Measurements from ENCODE around the gene LRIT1. TPM values are rescaled to one million over a fixed set of nuclear protein-coding genes. Genes with fewer than 3 reads are reported as not detected.
A peak's percentile ranks its signal among the peaks of the same experiment; 100 is the strongest.

Gene LRIT1
- total and polyA plus RNA-seq, 7 experiments from 2014 or later: not detected

GRCh38 chr10:84270708-84271107, 29.4 kb upstream of the LRIT1 start:
- peaks cover 0 to 14% (median 3%) of the 10 kb centered on the region in 5 donors for H3K27me3 Mint-ChIP-seq
- no peaks in the 10 kb centered on the region for H3K9me3 Mint-ChIP-seq
- ATAC-seq (no peak), DNase-seq (no peak)
- Histone ChIP-seq H3K4me1 (ENCODE audit: control insufficient read depth in 2 of 2, insufficient read depth in 2 of 2, low read length in 2 of 2) (no peaks in the 10 kb centered on the region), H3K27me3 (ENCODE audit: control insufficient read depth in 2 of 2, insufficient read depth in 2 of 2, low read length in 2 of 2) (peaks cover 0 to 3% of the 10 kb centered on the region in 2 donors), H3K9me3 (ENCODE audit: control insufficient read depth in 2 of 3, low read length in 3 of 3) (no peaks in the 10 kb centered on the region), H3K36me3 (ENCODE audit: control insufficient read depth in 2 of 3, insufficient read depth in 3 of 3, low read length in 3 of 3) (no peaks in the 10 kb centered on the region), H3K27ac (ENCODE audit: low read depth, low read length) (no peak overlapping the region), H3K4me3 (ENCODE audit: low read length) (no peak overlapping the region)
- H3K4me3 Mint-ChIP-seq: no peak overlapping the region
- no peak overlapping the region for H3K27ac Mint-ChIP-seq
- POLR2A ChIA-PET: no interaction called here
- CTCF ChIA-PET: no interaction called here
- intact Hi-C loops (cut with micrococcal nuclease): no loop called here
- H3K36me3 Mint-ChIP-seq: no peaks in the 10 kb centered on the region
- peaks cover 4 to 15% (median 9%) of the 10 kb centered on the region in 7 donors for H3K4me1 Mint-ChIP-seq

DNA sequence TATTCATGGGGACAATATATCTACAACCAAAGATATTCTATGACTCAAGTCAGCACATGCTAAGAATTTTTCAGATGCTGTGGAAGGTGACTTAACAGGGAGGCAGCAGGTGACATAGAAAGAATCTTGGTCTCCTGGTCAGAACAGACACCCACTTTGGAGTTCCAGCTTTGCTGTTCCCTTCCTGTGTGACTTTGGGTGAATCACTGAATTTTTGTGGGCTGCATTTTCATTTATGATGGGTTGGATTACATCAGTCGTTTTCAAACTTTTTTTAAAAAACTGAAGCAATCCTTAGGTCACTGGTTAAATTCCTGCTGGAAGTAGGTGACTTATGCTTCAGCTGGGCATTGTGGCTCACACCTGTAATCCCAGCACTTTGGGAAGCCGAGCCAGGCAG, 28.4 kb upstream of the LRIT1 start:
- peaks cover 0 to 14% (median 4%) of the 10 kb centered on the region in 5 donors for H3K27me3 Mint-ChIP-seq
- no peak overlapping the region for H3K4me3 ChIP-seq (ENCODE audit: low read length)
- H3K27ac Mint-ChIP-seq: no peak overlapping the region
- DNase-seq: no peak
- no peaks in the 10 kb centered on the region for H3K36me3 Mint-ChIP-seq
- no peak overlapping the region for H3K27ac ChIP-seq (ENCODE audit: low read depth, low read length)
- H3K9me3 ChIP-seq (ENCODE audit: control insufficient read depth in 2 of 3, low read length in 3 of 3): no peaks in the 10 kb centered on the region
- no peak overlapping the region for H3K4me3 Mint-ChIP-seq
- peaks cover 0 to under 1% of the 10 kb centered on the region in 2 donors for H3K4me1 ChIP-seq (ENCODE audit: control insufficient read depth in 2 of 2, insufficient read depth in 2 of 2, low read length in 2 of 2)
- ATAC-seq: no peak
- peaks cover 4 to 16% (median 9%) of the 10 kb centered on the region in 7 donors for H3K4me1 Mint-ChIP-seq
- intact Hi-C loops (cut with micrococcal nuclease): loop anchor here in 1 of 2 donors (5.0 kb wide), 1 partner anchor 163 kb away; no protein-coding TSS in a partner anchor
- peaks cover 0 to 3% of the 10 kb centered on the region in 2 donors for H3K27me3 ChIP-seq (ENCODE audit: control insufficient read depth in 2 of 2, insufficient read depth in 2 of 2, low read length in 2 of 2)
- ChIA-PET CTCF (interaction anchor here (0.9 to 1.4 kb wide), 2 partner anchors 9 to 267 kb away, joined by 4 to 5 read pairs; no protein-coding TSS in a partner anchor), POLR2A (no interaction called here)
- H3K36me3 ChIP-seq (ENCODE audit: control insufficient read depth in 2 of 3, insufficient read depth in 3 of 3, low read length in 3 of 3): no peaks in the 10 kb centered on the region
- no peaks in the 10 kb centered on the region for H3K9me3 Mint-ChIP-seq

DNA sequence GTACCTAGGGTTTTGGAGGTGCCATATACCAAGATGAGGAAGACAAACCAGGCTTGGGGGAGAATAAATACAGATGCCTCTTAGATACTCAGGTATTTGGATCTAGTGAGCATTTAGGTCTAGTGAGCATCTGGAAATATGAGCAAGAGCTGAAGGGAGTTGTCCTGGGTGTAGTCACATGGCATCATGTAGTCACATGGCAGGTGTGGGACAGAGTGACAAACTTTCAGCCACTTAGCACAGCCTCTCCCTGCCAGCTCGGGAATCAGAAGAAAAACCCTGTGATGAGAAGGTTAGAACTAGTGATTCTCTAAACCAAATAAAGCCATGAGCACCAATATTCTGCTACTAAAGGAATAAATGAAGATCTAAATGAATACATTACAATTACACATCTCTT, 27.8 kb upstream of the LRIT1 start:
- peaks cover 4 to 20% (median 13%) of the 10 kb centered on the region in 7 donors for H3K4me1 Mint-ChIP-seq
- no peak overlapping the region for H3K27ac Mint-ChIP-seq
- CTCF ChIA-PET: interaction anchor here (0.6 to 1.4 kb wide), 2 partner anchors 23 to 268 kb away, joined by 3 to 5 read pairs; no protein-coding TSS in a partner anchor
- POLR2A ChIA-PET: no interaction called here
- H3K36me3 Mint-ChIP-seq: no peaks in the 10 kb centered on the region
- no peak overlapping the region for H3K4me3 ChIP-seq (ENCODE audit: low read length)
- H3K9me3 ChIP-seq (ENCODE audit: control insufficient read depth in 2 of 3, low read length in 3 of 3): no peaks in the 10 kb centered on the region
- peaks cover 0 to 3% of the 10 kb centered on the region in 2 donors for H3K4me1 ChIP-seq (ENCODE audit: control insufficient read depth in 2 of 2, insufficient read depth in 2 of 2, low read length in 2 of 2)
- no peaks in the 10 kb centered on the region for H3K9me3 Mint-ChIP-seq
- peaks cover 5 to 16% (median 9%) of the 10 kb centered on the region in 5 donors for H3K27me3 Mint-ChIP-seq
- peaks cover 0 to 3% of the 10 kb centered on the region in 2 donors for H3K27me3 ChIP-seq (ENCODE audit: control insufficient read depth in 2 of 2, insufficient read depth in 2 of 2, low read length in 2 of 2)
- H3K36me3 ChIP-seq (ENCODE audit: control insufficient read depth in 2 of 3, insufficient read depth in 3 of 3, low read length in 3 of 3): no peaks in the 10 kb centered on the region
- ATAC-seq (no peak), DNase-seq (no peak)
- no peak overlapping the region for H3K4me3 Mint-ChIP-seq
- H3K27ac ChIP-seq (ENCODE audit: low read depth, low read length): no peak overlapping the region
- intact Hi-C loops (cut with micrococcal nuclease): loop anchor here in 1 of 2 donors (5.0 kb wide), 1 partner anchor 163 kb away; no protein-coding TSS in a partner anchor

DNA sequence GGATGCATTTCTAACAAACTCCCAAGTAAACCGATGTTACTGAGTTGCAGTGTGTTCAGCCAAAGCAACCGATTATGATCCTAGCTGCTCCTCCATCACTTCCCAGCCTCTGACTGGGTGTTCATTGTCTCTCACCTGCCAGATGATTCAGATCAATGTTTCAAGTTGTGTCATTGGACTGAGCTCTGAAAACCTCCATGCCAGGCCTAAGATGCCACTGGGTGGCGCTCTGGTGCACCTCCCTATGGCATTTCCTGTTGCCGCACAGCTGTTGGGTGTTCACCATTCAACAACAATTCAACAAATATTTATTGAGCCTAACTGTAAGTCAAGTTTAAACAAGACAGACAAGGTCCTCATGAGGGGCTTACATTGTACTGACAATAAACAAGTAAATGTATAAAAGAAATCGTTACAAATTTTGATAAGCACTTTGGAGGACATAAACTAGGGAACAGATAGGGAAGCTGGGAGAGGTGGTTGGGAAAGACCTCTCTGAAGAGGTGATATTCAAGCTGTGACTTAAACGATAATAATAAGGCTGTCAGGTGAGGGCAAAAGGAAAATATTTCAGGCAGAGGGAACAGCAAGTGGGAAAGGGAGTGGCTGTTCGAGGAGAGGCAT, 26.3 kb upstream of the LRIT1 start:
- peak; percentile 18 to 72 (median 44) for DNase-seq
- peaks cover 4 to 20% (median 13%) of the 10 kb centered on the region in 7 donors for H3K4me1 Mint-ChIP-seq
- ChIA-PET CTCF (interaction anchor here (0.6 to 9.0 kb wide), 4 partner anchors 11 to 270 kb away, joined by 3 to 129 read pairs (median 4); no protein-coding TSS in a partner anchor), POLR2A (no interaction called here)
- Histone ChIP-seq H3K36me3 (ENCODE audit: control insufficient read depth in 2 of 3, insufficient read depth in 3 of 3, low read length in 3 of 3) (no peaks in the 10 kb centered on the region), H3K4me3 (ENCODE audit: low read length) (no peak overlapping the region), H3K9me3 (ENCODE audit: control insufficient read depth in 2 of 3, low read length in 3 of 3) (no peaks in the 10 kb centered on the region), H3K4me1 (ENCODE audit: control insufficient read depth in 2 of 2, insufficient read depth in 2 of 2, low read length in 2 of 2) (peaks cover 0 to 3% of the 10 kb centered on the region in 2 donors), H3K27ac (ENCODE audit: low read depth, low read length) (no peak overlapping the region), H3K27me3 (ENCODE audit: control insufficient read depth in 2 of 2, insufficient read depth in 2 of 2, low read length in 2 of 2) (no peaks in the 10 kb centered on the region)
- peak; percentile 76 for ATAC-seq
- no peaks in the 10 kb centered on the region for H3K9me3 Mint-ChIP-seq
- peak overlapping the region in 2 of 9 donors; percentile 9 to 19 for H3K27ac Mint-ChIP-seq
- no peak overlapping the region for H3K4me3 Mint-ChIP-seq
- H3K36me3 Mint-ChIP-seq: no peaks in the 10 kb centered on the region
- peaks cover 5 to 23% (median 19%) of the 10 kb centered on the region in 5 donors for H3K27me3 Mint-ChIP-seq
- intact Hi-C loops (cut with micrococcal nuclease): loop anchor here in 1 of 2 donors (1.0 to 5.0 kb wide), 2 partner anchors 62 to 165 kb away; no protein-coding TSS in a partner anchor

DNA sequence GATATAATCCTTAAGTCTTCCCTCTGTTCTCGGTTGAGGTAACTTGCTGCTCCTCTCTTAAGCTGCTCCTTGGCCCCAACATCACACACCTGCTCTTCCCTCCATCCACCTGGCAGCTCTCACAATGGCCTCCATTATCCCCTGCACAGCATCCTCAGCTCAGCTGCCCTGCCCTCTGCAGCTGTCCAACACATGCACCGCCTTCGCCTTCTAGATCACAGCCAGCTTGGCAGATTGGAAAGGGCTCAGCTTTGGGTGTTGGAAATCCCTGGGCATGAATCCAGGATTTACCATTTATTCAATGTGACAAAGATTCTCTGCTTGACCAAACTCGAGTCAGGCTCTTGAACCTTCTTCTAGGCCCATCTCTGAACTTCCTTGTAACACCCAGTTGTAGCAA, 24.1 kb upstream of the LRIT1 start:
- Mint-ChIP-seq H3K27ac (peak overlapping the region in 1 of 9 donors; percentile 37), H3K9me3 (no peaks in the 10 kb centered on the region), H3K4me3 (no peak overlapping the region), H3K4me1 (peaks cover 0 to 16% (median 8%) of the 10 kb centered on the region in 7 donors), H3K27me3 (peaks cover 10 to 34% (median 23%) of the 10 kb centered on the region in 5 donors), H3K36me3 (no peaks in the 10 kb centered on the region)
- ChIA-PET CTCF (interaction anchor here (1.4 to 9.0 kb wide), 3 partner anchors 85 to 272 kb away, joined by 5 to 129 read pairs (median 5); no protein-coding TSS in a partner anchor), POLR2A (no interaction called here)
- Histone ChIP-seq H3K4me1 (ENCODE audit: control insufficient read depth in 2 of 2, insufficient read depth in 2 of 2, low read length in 2 of 2) (peaks cover 0 to 3% of the 10 kb centered on the region in 2 donors), H3K27me3 (ENCODE audit: control insufficient read depth in 2 of 2, insufficient read depth in 2 of 2, low read length in 2 of 2) (no peaks in the 10 kb centered on the region), H3K36me3 (ENCODE audit: control insufficient read depth in 2 of 3, insufficient read depth in 3 of 3, low read length in 3 of 3) (no peaks in the 10 kb centered on the region), H3K27ac (ENCODE audit: low read depth, low read length) (no peak overlapping the region), H3K4me3 (ENCODE audit: low read length) (no peak overlapping the region), H3K9me3 (ENCODE audit: control insufficient read depth in 2 of 3, low read length in 3 of 3) (no peaks in the 10 kb centered on the region)
- no peak for ATAC-seq
- intact Hi-C loops (cut with micrococcal nuclease): loop anchor here in 1 of 2 donors (2.0 to 5.0 kb wide), 3 partner anchors 87 to 451 kb away; no protein-coding TSS in a partner anchor
- no peak for DNase-seq

DNA sequence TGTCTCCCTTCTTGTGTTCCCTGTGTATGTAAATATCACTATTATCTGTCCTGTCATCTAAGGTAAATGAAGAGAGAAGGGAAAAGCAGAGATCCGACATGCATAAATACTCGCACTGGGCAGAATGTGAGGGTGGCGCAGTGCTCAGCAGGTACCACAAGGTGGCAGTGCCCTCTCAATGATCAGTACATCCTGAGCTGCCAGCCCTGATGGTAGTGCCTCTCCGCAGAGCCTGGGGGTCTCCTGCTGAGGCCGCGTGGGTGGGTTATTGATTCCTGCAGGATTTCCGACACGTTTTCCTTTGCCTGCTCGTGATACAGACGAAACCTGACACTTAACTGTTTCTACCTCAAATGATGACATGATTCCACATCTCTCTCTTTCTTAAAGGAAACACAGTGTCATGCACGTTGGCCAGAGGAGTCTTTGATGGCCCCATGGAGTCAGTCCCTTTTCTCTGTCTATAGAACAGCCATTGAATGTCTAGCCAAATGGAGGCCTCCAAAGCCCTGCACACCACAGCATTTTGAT, 23.3 kb upstream of the LRIT1 start:
- Mint-ChIP-seq H3K9me3 (no peaks in the 10 kb centered on the region), H3K4me1 (peaks cover 0 to 16% (median 7%) of the 10 kb centered on the region in 7 donors), H3K27me3 (peaks cover 12 to 36% (median 25%) of the 10 kb centered on the region in 5 donors), H3K36me3 (no peaks in the 10 kb centered on the region), H3K4me3 (no peak overlapping the region), H3K27ac (no peak overlapping the region)
- ChIA-PET POLR2A (interaction anchor here (1.0 kb wide), 1 partner anchor 272 kb away, joined by 3 read pairs; no protein-coding TSS in a partner anchor), CTCF (interaction anchor here (0.6 to 9.0 kb wide), 6 partner anchors 8 to 277 kb away, joined by 3 to 129 read pairs (median 4); no protein-coding TSS in a partner anchor)
- Histone ChIP-seq H3K4me3 (ENCODE audit: low read length) (no peak overlapping the region), H3K27me3 (ENCODE audit: control insufficient read depth in 2 of 2, insufficient read depth in 2 of 2, low read length in 2 of 2) (no peaks in the 10 kb centered on the region), H3K4me1 (ENCODE audit: control insufficient read depth in 2 of 2, insufficient read depth in 2 of 2, low read length in 2 of 2) (peaks cover 0 to 3% of the 10 kb centered on the region in 2 donors), H3K36me3 (ENCODE audit: control insufficient read depth in 2 of 3, insufficient read depth in 3 of 3, low read length in 3 of 3) (no peaks in the 10 kb centered on the region), H3K27ac (ENCODE audit: low read depth, low read length) (no peak overlapping the region), H3K9me3 (ENCODE audit: control insufficient read depth in 2 of 3, low read length in 3 of 3) (no peaks in the 10 kb centered on the region)
- ATAC-seq (peak; percentile 94), DNase-seq (peak; percentile 37 to 74 (median 61))
- intact Hi-C loops (cut with micrococcal nuclease): loop anchor here (1.0 to 5.0 kb wide), 8 partner anchors 65 to 452 kb away; no protein-coding TSS in a partner anchor
